Midbrain (tissue), 1 donor: ENCODE measurements around the gene SLX4.

ENCODE experiments used
- DNase-seq: peaks from one replicate; lab custom pipeline; 2025; lab: John Stamatoyannopoulos, UW

SLX4 gene

DNA sequence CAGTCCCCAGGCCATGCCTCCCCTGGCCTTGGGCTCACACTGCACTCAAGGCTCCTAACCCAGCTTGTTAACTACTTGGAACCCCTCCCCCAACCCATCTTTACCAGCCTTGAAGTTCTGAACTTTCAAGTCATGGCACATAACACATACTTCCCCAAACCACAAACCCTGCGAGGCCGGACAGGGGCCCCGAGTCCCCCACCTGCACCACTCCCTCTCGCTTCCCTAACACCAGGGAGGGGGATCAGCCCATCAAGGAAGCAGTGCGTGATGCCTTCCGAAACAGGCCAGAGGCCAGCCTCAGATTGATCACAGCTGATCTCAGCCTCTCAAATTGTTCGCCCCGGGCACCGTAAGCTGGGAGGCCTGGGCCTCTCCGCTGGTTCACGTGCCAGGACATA lies 31.2 kb downstream of the SLX4 start:
- DNase-seq: no peak

DNA sequence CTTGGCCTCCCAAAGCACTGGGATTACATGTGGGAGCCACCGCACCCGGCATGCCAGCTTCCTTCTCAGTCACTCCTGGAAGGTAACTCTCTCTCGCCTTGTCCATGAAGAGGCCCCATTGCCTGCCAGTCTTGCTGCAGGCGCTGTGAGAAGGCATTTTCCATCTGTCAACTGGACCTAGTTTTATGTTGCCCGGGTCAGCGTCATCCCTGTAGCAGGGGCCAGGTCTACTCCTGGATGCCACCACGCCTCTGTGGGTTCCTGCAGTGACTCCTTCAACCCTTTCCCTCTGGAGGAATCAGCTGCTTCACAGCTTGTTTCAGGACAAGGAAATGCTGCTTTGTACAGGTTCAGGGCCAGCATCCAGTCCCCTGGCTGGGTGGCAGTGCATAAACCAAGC lies 31.6 kb downstream of the SLX4 start:
- DNase-seq: no peak

DNA sequence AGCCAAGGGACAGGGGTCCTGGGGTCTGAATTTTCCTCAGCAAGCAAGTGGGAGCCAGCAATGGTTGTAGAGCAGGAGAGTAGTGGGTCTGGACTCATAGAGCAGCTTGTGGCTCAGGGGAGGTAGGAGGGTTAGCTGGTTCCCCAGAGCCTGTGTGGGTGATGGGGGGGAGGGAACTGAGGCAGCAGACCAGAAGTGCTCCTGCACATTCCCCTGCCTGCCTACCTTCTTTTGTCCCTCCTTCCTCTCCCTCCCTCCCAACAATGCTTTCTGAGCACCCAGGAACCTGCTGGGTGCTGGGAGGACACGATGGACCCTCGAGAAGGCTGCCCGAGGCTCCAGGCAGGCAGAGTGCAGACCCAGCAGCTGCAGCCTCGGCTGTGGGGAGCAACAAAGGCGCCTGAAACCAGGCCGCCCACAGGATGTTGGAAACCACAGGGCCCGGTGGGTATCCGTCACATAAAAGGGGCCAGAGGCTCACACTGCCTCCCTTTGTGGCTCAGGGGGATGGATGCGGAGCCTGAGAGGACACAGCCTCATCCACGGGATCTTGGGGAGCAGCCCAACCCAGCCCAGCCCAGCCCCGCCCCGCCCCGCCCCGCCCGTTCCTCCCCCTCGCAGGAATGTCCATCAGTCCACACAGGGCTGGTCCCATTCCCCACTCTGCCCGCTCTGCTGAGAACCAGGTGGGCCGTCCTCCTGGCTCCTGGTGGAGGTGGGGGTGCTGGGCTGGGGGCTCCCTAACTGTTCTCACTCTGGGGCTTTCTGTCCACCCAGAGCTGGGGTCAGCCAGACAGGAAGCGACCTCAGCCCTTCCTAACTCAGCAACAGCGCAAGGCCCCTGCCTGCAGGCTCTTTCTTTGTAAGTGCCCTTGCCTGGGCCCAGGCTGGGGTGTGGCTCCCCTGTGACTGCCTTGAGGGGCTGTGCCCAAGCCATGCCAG lies 32.5 kb downstream of the SLX4 start:
- DNase-seq: no peak

DNA sequence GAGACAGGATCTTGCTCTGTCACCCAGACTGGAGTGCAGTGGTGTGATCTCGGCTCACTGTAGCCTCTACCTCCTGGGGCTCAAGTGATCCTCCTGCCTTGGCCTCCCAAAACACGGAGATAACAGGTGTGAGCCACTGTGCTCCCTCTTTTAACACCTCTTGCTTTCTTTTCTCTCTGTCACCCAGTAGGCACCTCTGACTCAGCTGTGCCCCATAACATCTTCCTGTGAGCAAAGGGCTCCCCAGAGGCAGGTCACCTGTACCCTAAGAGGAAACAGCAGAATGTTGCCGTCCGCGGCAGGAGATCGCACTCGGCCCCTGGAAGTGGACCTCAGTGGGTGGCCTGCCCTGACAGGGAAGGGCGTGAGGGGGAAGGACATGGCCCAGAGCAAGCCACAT lies 33.3 kb downstream of the SLX4 start:
- no peak for DNase-seq

DNA sequence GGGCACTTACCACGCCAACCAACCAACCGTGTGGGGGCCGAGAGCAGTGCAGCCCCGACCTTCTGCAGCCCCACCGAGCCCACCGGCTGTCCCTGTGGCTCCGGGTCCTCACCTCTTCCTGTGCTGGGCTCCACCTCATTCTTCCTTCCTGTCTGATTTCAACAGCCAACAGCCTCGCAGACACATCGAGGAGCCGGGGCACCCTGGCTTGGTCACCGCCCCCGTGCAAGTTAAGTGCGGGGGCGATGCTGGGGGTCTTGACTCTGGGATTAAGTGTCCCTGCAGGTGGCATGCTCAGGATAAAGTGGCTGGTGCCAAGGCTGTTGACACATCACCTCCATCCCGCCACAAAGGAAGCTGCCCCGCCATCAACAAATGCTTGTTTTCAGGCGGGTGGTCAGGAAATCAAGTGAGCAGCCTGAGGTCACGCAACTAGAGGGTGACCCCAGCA lies 34.1 kb downstream of the SLX4 start, which contains the start of gene NLRC3:
Gene NLRC3, minus strand, starts transcription at position 102 of the 451 bp plus-strand sequence. CDS start 12,367 bp downstream, outside the sequence.
- no peak for DNase-seq

DNA sequence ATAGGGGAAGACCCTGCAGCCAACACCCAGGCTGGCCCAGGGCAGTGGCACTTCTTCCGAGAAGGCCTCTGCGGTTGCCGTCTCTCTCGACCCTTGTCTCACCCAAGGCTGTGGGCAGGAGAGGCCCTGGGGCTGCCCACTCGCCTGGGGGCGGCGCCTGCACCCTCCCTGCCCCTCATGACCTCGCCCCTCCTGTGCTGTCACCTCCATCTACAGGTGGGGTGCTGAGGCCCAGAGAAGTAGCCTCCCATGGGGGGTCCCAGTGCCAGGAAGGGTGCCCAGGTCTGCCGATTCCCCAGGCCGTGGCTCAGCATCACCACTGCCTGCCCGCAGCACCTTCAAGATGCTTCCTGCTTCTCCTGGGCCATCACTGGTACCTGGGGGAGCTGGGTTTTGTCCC lies 35.2 kb downstream of the SLX4 start:
- no peak for DNase-seq

DNA sequence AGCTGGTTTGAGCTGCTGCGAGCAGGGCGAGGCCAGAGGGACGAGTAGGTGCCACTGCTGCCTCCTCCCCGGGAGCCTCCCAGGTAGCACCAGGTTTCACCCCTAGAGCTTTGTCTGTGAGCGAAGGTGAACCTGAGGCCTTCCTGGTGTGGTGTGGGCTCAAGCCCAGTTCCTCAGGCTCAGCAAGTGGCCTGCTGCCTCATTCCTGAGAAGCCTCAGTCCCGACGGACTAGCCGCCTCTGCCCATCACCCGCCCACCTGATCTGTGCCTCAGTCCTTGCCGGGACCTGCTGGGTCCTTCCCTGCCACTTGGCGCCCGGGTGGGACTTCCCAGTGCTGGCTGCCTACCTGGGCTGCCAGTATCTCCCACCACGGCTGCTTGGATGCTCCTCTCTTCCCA lies 35.9 kb downstream of the SLX4 start:
- no peak for DNase-seq

DNA sequence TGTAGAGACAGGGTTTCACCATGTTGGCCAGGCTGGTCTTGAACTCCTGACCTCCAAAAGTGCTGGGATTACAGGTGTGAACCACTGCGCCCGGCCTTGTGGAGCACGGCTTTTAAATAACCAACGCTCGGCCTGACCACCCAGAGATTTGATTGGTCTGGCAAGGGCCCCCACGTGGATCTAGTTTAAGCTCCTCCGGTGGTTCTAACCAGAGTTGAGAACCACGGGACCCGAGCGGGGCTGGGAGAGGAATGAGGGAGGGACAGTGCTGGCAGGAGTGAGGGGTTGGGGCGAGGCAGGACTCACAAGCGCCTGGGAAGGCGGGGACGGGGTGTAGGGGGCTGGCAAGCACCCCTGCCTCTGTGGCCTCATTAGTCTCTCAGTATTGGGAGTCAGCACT lies 37.2 kb downstream of the SLX4 start:
- DNase-seq: no peak

DNA sequence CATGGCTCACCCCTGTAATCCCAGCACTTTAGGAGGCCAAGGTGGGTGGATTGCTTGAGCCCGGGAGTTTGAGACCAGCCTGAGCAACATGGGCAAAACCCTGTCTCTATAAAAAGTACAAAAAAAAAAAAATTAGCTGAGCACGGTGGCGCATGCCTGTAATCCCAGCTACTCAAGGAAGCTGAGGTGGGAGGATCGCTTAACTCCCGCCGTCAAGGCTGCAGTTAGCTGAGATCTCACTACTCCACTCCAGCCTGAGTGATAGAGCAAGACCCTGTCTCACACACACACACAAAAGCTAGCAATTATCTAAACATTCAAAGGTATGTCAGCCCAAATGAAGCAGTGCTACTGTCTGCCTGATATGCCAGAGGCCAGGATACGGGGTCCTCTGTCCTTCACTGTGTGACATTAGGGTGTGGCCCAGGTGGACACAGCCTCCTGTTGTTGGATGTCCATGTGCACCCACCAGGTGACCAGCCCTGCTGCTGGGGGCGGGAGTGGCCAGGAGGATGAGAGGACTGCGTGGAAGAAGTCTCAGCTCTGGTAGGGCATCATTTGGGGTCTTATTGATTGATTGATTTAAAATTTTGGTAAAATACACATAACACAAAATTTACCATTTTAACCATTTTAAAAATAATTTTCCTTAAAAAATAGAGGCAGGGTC lies 38.1 kb downstream of the SLX4 start:
- DNase-seq: no peak

DNA sequence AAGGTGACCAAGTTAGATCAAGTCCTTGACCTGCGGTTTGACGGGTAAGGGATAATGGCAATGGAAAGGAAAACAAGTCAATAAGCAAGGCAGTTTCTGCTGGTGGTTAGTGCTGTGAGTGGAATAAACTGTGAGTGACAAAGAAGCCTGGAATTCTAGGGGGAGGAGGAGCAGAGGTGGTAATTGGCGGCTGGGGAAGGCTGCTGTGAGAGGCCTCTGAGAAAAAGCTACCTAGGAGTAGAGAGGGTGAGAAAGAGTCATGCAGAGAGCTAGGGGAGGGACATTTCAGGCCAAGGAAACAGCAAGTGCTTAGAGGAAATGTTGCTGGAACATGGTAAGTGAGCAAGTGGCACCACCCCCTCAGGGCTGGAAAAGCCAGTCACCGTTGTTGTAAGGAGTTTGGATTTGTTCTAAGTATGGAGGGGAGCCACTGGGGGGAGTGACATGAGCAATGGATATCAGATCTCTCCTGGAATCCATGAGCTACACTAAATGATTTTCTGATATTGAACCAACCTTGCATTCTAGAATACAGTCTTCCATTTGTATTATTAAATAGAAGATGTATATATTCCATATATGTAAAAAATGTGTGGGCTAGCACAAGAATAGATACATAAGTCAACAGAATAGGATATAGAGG lies 40.9 kb downstream of the SLX4 start:
- no peak for DNase-seq

DNA sequence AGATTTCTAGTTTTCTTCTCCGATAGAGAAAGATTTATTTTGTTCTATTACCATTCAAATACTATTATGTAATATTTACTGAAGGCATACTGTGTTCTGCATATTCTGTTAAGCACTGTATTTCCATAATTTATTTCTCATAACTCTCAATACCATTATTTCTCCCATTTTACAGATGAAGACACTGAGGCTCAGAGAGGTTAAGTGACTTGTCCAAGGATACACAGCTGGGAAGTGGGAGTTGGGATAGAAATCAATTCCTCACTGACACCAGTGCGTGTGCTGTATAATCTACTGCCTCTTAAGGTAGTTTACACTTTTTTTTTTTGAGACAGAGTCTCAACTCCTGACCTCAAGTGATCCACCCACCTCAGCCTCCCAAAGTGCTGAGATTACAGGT lies 41.6 kb downstream of the SLX4 start:
- DNase-seq: no peak

DNA sequence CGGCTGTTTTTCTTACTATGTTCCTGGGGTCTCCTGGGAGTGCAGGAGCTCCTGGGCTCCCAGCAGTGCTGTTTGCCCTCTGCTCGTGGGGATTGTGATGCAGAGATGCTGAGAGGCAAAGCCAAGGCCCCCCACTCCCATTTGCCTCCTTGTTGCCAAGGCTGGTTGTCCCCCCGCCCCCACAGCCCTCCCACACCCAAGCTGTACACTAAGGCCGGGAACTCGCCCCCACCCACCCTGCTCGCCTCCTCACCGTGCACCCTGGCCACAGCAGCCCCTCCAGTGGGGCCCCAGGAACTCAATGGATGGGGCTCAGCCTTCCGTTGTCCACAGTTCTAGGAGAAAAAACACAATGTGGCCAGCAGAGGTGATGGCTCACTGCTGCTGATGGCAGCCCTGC lies 44.4 kb downstream of the SLX4 start:
- DNase-seq: no peak

DNA sequence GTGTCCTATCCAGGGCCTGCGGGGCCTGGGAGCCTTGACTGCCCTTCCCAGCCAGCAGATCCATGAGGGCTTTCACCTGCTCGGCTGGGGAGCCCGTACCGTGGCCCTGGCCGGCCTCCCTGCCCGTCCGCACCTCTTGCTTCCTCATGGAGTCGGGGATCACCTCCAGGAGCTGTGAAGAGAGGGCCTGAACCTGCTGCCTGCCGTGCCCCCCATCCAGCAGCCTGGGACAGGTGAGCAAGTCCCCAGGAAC lies 46.6 kb downstream of the SLX4 start:
- DNase-seq: no peak

DNA sequence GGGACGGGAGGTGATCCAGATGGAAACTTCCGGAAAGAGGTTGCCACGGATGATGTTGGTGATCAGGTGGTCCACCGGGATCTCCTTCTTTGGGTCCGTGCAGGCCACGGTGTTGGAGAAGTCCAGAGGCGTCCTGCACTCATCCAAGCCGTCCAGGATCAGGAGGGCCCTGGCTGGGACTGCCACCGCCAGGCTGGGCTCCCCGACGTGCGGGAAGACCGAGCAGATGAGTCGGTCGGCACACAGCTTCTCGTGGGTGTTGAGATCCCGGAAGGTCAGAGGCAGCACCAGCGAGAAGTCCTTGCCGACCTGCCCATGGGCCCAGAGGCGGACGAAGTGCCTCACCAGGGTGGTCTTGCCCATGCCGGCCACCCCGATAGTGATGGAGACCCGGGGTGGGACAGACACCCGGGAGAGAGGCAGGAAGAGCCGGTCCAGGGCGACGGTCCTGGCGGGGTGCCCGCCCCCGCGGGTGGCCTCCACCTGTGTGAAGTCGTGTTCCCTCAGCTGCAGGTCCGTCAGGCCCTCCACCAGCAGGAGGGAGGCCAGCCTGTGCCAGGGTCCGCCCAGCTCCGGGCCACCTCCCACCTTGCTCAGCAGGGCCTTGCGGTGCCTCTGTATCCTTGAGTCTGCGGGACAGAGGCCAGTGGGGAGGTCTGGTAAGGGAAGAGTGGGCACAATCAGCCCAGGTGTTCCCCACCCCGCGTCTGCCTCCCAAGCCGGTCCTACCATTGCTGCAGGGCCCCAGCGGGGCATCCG lies 47.1 kb downstream of the SLX4 start:
- DNase-seq: no peak

DNA sequence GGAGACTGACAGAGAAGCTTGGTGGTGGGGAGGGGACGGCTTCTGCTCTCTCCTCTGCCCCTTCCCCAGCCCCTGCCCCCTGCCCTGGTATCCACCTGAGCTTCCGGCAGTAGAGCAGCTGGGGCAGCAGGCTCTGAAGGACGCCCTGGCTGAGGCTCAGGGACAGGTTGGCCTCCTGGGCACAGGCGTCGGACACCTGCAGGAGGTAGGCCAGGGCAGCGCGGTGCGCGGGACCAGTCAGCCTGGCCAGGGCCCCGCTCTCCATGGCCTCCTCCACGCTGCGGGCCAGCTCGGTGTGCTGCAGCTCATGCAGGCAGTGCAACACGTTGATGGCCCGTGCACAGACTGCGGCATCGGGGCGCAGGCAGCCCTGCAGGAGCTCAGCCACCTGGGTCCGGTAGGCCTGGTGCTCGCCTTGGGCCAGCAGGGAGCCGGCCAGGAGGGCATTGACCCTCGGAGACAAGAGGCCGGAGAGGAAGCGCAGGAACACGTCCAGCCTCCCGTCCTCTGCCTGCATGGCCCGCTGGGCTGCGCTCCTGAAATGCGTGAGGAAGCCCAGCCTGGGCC lies 48.4 kb downstream of the SLX4 start:
- no peak for DNase-seq

DNA sequence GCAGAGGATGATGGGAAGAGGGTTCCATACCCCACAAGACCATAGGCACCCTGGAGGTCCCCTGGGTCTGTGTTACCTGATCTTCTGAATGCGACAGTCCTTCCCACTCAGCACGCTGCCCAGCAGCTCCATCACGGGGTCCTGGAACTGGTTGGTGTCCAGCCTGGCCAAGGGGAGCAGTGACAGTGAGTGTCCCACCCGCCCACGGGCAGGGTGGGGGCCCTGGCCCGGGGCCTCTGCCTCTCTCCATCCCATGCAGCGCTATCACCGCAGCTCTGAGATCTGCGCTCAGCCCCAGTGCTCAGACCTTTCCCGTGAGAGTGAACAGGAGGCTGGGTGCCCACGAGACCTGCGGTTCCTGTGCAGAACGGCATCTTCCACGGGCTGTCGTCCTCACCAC lies 49.8 kb downstream of the SLX4 start:
- no peak for DNase-seq

DNA sequence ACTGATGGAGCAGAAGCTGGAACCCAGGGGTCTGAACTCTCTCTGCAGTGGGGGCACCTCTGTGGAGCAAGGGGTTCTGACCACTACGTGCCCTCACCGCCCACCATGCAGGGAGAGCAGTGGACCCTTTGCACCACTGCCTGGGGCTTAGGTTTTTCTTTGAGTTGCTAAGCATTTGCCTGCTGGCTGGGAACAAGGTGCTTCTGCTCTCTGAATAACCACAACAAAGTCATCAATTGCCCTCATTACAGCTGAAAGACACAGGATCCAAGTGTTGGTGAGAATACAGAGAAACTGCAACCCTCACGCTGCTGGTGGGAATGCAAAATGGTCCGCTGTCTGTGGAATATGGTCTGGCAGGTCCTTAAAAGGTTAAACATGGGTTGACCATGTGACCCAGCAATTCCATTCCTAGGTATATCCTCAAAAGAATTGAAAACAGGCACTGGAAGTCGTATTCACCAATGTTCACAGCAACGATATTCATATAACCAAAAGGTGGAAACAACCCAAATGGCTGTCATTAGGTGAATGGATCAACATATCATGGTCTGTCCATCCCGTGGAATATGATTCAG lies 57.0 kb downstream of the SLX4 start:
- no peak for DNase-seq

DNA sequence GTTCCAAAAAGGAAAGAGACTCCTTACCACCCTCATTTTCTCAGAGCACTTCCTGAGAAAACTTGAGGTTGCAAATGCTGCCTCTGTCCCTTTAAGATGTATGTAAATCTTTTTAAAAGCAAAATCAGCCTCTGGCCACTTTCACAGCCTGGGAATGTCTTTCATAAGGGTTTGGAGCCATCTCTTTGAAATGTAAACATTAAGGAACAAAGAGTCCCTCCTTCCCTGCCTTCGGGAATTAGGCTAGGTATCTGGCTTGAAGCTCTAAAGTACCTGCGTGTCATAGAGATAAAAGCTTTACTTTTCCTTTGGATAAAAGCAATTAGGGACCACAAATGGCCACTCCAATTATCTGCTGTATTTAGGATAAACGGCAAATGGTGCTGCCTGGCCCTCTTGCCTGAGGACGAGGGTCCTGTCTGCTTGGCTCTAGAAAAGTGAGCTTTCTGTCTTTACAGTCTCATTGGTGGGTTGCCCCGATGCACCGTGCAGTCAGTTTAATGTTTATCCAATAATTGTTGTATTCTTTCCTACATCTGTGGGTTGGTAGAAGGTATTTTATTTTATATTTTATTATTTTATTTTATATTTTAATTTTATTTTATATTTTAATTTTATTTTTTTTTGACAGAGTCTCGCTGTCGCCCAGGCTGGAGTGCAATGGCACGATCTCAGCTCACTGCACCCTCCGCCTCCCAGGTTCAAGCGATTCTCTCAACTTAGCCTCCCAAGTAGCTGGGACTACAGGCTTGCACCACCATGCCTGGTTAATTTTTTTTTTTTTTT lies 58.1 kb downstream of the SLX4 start:
- no peak for DNase-seq

DNA sequence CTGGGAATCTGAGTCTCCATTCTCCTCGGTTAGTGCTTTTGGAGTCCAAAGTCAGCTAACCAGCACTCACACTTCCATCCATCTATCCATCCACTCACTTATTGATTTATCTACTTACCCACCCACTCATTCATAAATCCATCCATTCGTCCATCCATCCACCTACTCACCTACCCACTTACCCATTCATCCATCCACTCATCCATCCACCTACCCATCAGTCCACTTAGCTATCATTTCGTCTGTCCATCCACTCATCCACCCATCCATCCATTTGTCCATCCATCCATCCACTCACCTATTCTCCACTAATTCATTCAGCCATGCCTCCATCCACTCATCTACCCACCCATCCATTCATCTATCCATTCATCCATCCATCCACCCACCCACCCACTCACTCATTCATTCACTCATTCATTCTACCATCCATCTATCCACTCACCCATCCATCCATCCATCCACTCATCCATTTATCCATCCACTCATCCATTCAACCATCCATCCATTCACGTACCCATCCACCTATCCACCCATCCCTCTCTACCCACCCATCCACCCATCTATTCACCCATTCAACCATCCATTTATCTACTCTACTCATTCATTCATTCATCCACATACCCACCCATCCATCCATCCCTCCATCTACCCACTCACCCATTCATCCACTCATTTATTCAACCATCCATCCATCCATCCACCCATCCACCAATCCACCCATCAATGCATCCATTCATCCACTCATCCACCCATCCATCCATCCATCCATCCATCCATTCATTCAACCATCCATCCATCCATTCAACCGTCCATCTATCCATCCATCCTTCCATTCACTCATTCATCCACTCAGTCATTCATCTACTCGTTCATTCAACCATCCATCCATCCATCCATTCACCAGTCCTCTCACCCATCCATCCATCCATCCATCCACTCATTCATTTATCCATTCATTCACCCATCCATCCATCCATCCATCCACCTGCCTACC lies 60.3 kb downstream of the SLX4 start:
- no peak for DNase-seq

DNA sequence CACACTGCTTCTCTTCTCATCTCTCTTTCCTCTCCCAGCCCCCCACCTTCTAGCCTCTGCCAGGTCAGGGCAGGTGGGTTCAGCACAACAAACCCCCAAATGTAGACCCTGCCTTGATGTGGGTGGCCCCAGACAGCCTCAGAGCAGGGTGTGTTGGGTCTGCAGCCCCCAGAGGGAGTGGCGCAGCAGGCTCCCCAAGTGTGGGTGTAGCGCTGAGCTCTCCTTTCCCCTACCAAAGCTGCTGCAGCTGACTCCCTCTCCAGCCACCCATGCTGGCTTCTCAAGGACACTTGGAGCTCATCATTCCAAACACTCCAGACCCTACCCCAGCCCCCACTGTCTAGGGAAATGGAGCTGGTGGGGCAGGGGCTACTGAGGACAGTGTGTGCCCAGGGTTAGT lies 61.5 kb downstream of the SLX4 start:
- DNase-seq: no peak
